ENCODE data around the gene OLFML2B. TPM values are rescaled to one million over a fixed set of nuclear protein-coding genes. Genes with fewer than 3 reads are reported as not detected.

OLFML2B gene
- total and polyA plus RNA-seq, 2 of the 13 experiments (the other 11 are each of a cell fraction or from before 2014, with no cell fraction given), result not detected

DNA sequence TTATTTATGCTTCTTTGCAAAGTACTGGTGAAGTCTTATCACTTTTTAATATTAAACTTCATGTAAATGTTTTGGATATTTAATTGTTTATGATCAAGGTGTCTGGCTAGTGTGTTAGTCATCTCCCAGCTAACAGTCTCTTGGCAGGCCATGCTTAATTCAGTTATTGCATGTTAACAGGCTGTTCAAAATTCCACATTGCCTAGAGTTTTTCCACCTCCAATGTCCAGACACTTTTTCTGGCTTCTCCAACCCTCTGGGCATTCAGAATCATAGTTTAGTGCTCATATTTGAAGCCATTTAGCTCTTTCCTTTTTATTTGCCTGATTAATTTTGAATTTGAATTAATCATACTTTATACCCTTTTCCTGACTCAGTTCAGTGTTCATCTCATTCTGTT lies 69.2 kb downstream of the OLFML2B start (continued):
- no peak for TF ChIP-seq ZNF646 (CRISPR knock-in tag; IDR thresholded peaks at IDR 0.05)
- no peak for TF ChIP-seq DPF2 (CRISPR knock-in tag; IDR thresholded peaks at IDR 0.05; ENCODE audit: borderline replicate concordance, low read depth)
- TF ChIP-seq TBX2 (CRISPR knock-in tag; IDR thresholded peaks at IDR 0.05; ENCODE audit: borderline replicate concordance), result no peak
- TF ChIP-seq SETDB1 (CRISPR knock-in tag; IDR thresholded peaks at IDR 0.05; ENCODE audit: borderline replicate concordance), result no peak
- no peak for TF ChIP-seq ZNF674 (CRISPR knock-in tag; IDR thresholded peaks at IDR 0.05; ENCODE audit: low read depth)
- TF ChIP-seq LCORL (IDR thresholded peaks at IDR 0.05), result no peak
- TF ChIP-seq LCORL (CRISPR knock-in tag; IDR thresholded peaks at IDR 0.05), result no peak

DNA sequence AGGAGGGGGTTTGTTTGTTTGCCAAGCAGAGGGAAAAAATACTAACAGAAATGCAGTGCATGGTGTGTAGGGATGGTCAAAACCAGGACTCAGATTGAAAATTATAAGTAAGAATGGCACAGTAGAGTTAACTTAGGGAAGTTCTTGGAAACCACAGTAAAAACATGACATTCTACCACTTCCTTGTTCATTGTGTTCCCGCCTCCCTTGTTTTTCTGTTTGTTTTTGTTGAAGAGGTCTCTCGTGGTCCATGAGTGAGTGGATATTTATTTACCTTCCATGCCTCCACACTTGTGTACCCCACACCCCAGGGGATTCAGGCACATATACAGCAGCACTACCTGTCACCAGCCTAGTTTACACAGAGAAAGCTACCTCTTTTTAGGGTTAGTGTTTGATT lies 69.6 kb downstream of the OLFML2B start:
- DNase-seq (ENCODE audit: low spot score) (no peak), FAIRE-seq (no peak), ATAC-seq (no peak)
- H3K4me3 ChIP-seq (replicated peaks in 1 of 3; ENCODE audit: insufficient read depth in 1 of 3, low read depth in 2 of 3, low read length in 3 of 3), result no peak overlapping the region
- no peaks in the 10 kb centered on the region for H3K27me3 ChIP-seq (ENCODE audit: control insufficient read depth in 1 of 2, insufficient read depth in 2 of 2, low read length in 2 of 2)
- no peak overlapping the region for H3K27ac ChIP-seq (ENCODE audit: extremely low read length, insufficient read depth, low read length)
- ChIA-PET POLR2A (no interaction called here), CTCF (ENCODE audit: low intra/inter-chr PET ratio, low total read pairs) (no interaction called here)
- BruUV-seq (replicated peaks), result no TSS peak
- no peaks in the 10 kb centered on the region for H3K9me3 ChIP-seq (ENCODE audit: low read length)
- H3K79me2 ChIP-seq (ENCODE audit: insufficient read depth, low read length), result no peaks in the 10 kb centered on the region
- H4K20me1 ChIP-seq (ENCODE audit: insufficient read depth, low read length), result no peaks in the 10 kb centered on the region
- TF ChIP-seq HNRNPL (IDR thresholded peaks at IDR 0.05; ENCODE audit: low read depth, low read length) (no peak), ZNF234 (CRISPR knock-in tag; conservative IDR thresholded peaks at IDR 0.05) (no peak), PTBP1 (IDR thresholded peaks at IDR 0.05; ENCODE audit: low read depth, low read length, poor library complexity, severe bottlenecking) (no peak), TBX2 (CRISPR knock-in tag; IDR thresholded peaks at IDR 0.05; ENCODE audit: borderline replicate concordance) (no peak)
- TF ChIP-seq, protein P1, sequence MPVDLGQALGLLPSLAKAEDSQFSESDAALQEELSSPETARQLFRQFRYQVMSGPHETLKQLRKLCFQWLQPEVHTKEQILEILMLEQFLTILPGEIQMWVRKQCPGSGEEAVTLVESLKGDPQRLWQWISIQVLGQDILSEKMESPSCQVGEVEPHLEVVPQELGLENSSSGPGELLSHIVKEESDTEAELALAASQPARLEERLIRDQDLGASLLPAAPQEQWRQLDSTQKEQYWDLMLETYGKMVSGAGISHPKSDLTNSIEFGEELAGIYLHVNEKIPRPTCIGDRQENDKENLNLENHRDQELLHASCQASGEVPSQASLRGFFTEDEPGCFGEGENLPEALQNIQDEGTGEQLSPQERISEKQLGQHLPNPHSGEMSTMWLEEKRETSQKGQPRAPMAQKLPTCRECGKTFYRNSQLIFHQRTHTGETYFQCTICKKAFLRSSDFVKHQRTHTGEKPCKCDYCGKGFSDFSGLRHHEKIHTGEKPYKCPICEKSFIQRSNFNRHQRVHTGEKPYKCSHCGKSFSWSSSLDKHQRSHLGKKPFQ (CRISPR knock-in tag; IDR thresholded peaks at IDR 0.05; ENCODE audit: insufficient replicate concordance), result no peak
- TF ChIP-seq, protein P2, sequence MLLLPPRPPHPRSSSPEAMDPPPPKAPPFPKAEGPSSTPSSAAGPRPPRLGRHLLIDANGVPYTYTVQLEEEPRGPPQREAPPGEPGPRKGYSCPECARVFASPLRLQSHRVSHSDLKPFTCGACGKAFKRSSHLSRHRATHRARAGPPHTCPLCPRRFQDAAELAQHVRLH (CRISPR knock-in tag; IDR thresholded peaks at IDR 0.05; ENCODE audit: borderline replicate concordance, low read depth), result no peak
- 78% methylated on average over 2 of the region's 2 CpGs for whole genome bisulfite sequencing (ENCODE audit: low lambda C conversion rate)
- intact Hi-C loops (cut with micrococcal nuclease; ENCODE audit: unreplicated experiment) (no loop called here), in situ Hi-C loops (cut with HindIII; ENCODE audit: extremely low pct_ligation_motif_present, low pct_unique_long_range_greater_than_20kb) (no loop called here)
- H3K9ac ChIP-seq (ENCODE audit: insufficient read depth, low read depth, low read length), result no peak overlapping the region
- H3K4me2 ChIP-seq (ENCODE audit: low read depth, low read length), result no peak overlapping the region
- H2AFZ ChIP-seq (ENCODE audit: low read length), result no peak overlapping the region
- H3K36me3 ChIP-seq (replicated peaks in 1 of 2; ENCODE audit: control insufficient read depth in 1 of 2, insufficient read depth in 2 of 2, low read length in 2 of 2), result peaks cover 0 to 7% of the 10 kb centered on the region in 2 experiments; a peak in 4 of 5 replicates
- no peaks in the 10 kb centered on the region for H3K4me1 ChIP-seq (ENCODE audit: insufficient read depth, low read length)
